HL-60 (cell line): ENCODE results near the gene IL10RA.

ENCODE experiments used
- DNase-seq, 2 experiments: peaks; one replicate each; pipeline ENCODE4 v3.0.0-alpha.2; 2010 to 2020; ENCODE audit warnings: low read depth in 1 of 2, low spot score in 1 of 2
- H3K27ac ChIP-seq: fragments of 250-450 bp; sonication (Bioruptor Pico); replicated peaks from 2 replicates; pipeline ENCODE4 v1.5.1; 2020; ENCODE audit warnings: mild to moderate bottlenecking, moderate library complexity
- H3K27me3 ChIP-seq: fragments of 250-450 bp; sonication (Bioruptor Pico); 2 replicates; pipeline ENCODE4 v1.5.1; 2021; ENCODE audit warnings: mild to moderate bottlenecking, moderate library complexity; ENCODE audit not compliant: insufficient read depth, poor library complexity, severe bottlenecking
- H3K4me3 ChIP-seq: replicated peaks from 2 replicates; pipeline ENCODE4 v1.5.1; 2011; ENCODE audit warnings: mild to moderate bottlenecking, control low read depth, low read length; ENCODE audit not compliant: insufficient read depth
- GABPA ChIP-seq: IDR thresholded peaks from 2 replicates; pipeline ENCODE4 v1.6.1; 2012; ENCODE audit warnings: low read depth
- POLR2AphosphoS5 ChIP-seq: IDR thresholded peaks from 2 replicates; pipeline ENCODE4 v1.6.1; 2012; ENCODE audit warnings: low read depth
- REST ChIP-seq: IDR thresholded peaks from 2 replicates; pipeline ENCODE4 v1.6.1; 2012; ENCODE audit warnings: low read depth; ENCODE audit not compliant: insufficient replicate concordance
- SPI1 ChIP-seq: IDR thresholded peaks from 2 replicates; pipeline ENCODE4 v1.6.1; 2012; ENCODE audit warnings: low read depth, mild to moderate bottlenecking, borderline replicate concordance
- TF ChIP-seq, protein P1 (sequence below): IDR thresholded peaks from one replicate; pipeline ENCODE4 v1.5.1; 2011; ENCODE audit warnings: low read length, control low read depth, inconsistent platforms; ENCODE audit not compliant: insufficient read depth

The IL10RA gene

GRCh38 chr11:117961896-117962295 is 24.3 kb upstream of the IL10RA start:
- TF ChIP-seq GABPA (no peak), REST (no peak), POLR2AphosphoS5 (no peak), SPI1 (no peak)
- TF ChIP-seq, protein P1, sequence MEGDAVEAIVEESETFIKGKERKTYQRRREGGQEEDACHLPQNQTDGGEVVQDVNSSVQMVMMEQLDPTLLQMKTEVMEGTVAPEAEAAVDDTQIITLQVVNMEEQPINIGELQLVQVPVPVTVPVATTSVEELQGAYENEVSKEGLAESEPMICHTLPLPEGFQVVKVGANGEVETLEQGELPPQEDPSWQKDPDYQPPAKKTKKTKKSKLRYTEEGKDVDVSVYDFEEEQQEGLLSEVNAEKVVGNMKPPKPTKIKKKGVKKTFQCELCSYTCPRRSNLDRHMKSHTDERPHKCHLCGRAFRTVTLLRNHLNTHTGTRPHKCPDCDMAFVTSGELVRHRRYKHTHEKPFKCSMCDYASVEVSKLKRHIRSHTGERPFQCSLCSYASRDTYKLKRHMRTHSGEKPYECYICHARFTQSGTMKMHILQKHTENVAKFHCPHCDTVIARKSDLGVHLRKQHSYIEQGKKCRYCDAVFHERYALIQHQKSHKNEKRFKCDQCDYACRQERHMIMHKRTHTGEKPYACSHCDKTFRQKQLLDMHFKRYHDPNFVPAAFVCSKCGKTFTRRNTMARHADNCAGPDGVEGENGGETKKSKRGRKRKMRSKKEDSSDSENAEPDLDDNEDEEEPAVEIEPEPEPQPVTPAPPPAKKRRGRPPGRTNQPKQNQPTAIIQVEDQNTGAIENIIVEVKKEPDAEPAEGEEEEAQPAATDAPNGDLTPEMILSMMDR, result no peak
- no peak for DNase-seq
- Histone ChIP-seq H3K27me3 (no peaks in the 10 kb centered on the region), H3K27ac (no peak overlapping the region), H3K4me3 (no peak overlapping the region)

GRCh38 chr11:117962826-117963225 is 23.4 kb upstream of the IL10RA start:
- no peak for TF ChIP-seq SPI1
- TF ChIP-seq POLR2AphosphoS5, result no peak
- no peak for TF ChIP-seq REST
- TF ChIP-seq GABPA, result no peak
- TF ChIP-seq, protein P1, result no peak

GRCh38 chr11:117966908-117967307 is 19.3 kb upstream of the IL10RA start:
- Histone ChIP-seq H3K4me3 (no peak overlapping the region), H3K27me3 (no peaks in the 10 kb centered on the region), H3K27ac (no peak overlapping the region)
- no peak for DNase-seq
- TF ChIP-seq GABPA (no peak), REST (no peak), SPI1 (no peak), POLR2AphosphoS5 (no peak)
- TF ChIP-seq, protein P1, result no peak

More at GRCh38 chr11:117962826-117963225, 23.4 kb upstream of the IL10RA start:
- Histone ChIP-seq H3K27me3 (no peaks in the 10 kb centered on the region), H3K27ac (no peak overlapping the region), H3K4me3 (no peak overlapping the region)
- DNase-seq, result no peak
